AG09309 (cell line): ENCODE measurements around the gene LIX1.

Experiments
- DNase-seq: peaks from one replicate; pipeline ENCODE4 v3.0.0-alpha.2; 2010; ENCODE audit warnings: low read depth
- H3K4me3 ChIP-seq: 2 replicates; pipeline ENCODE4 v1.5.1; 2011; ENCODE audit warnings: mild to moderate bottlenecking, low read depth, low read length, moderate library complexity; ENCODE audit not compliant: control insufficient read depth
- CTCF ChIP-seq: IDR thresholded peaks from 2 replicates; pipeline ENCODE4 v1.5.1; 2011; ENCODE audit warnings: mild to moderate bottlenecking, low read depth, low read length, inconsistent platforms; ENCODE audit not compliant: insufficient read depth, control insufficient read depth; ENCODE audit errors: missing control alignments

The LIX1 gene

GRCh38 chr5:97124335-97124734, 18.1 kb downstream of the LIX1 start:
- no peak overlapping the region for H3K4me3 ChIP-seq
- no peak for DNase-seq
- TF ChIP-seq CTCF = no peak

- no peak for DNase-seq
- TF ChIP-seq CTCF = no peak
- no peak overlapping the region for H3K4me3 ChIP-seq
Observed at GRCh38 chr5:97121848-97122247, 20.6 kb downstream of the LIX1 start.

GRCh38 chr5:97120195-97120594, 22.2 kb downstream of the LIX1 start:
- TF ChIP-seq CTCF = no peak
- DNase-seq = no peak
- H3K4me3 ChIP-seq = no peak overlapping the region

- DNase-seq = no peak
- no peak for TF ChIP-seq CTCF
- H3K4me3 ChIP-seq = no peak overlapping the region
Observed at GRCh38 chr5:97119007-97119390, 23.4 kb downstream of the LIX1 start.

- H3K4me3 ChIP-seq = no peak overlapping the region
- TF ChIP-seq CTCF = no peak
- no peak for DNase-seq
Observed at GRCh38 chr5:97118261-97119006, 24.0 kb downstream of the LIX1 start.

- H3K4me3 ChIP-seq = no peak overlapping the region
- no peak for TF ChIP-seq CTCF
- DNase-seq = no peak
Observed at GRCh38 chr5:97115932-97116331, 26.5 kb downstream of the LIX1 start.

GRCh38 chr5:97112230-97112629, 30.2 kb downstream of the LIX1 start:
- no peak overlapping the region for H3K4me3 ChIP-seq
- no peak for TF ChIP-seq CTCF

More at GRCh38 chr5:97112230-97112629, 30.2 kb downstream of the LIX1 start:
- no peak for DNase-seq
